TTC549 (cell line): ENCODE results near the gene CEP164.

ENCODE experiments used
- FAIRE-seq: peaks from 2 replicates; lab custom pipeline; 2012; peaks lifted over from hg19 to GRCh38; lab: Jason Lieb, UNC

The CEP164 gene

GRCh38 chr11:117327567-117328374 is at the start of gene CEP164:
TSS of gene CEP164 (plus strand) at chr11:117327854. CDS start at chr11:117338587, 10,733 bp downstream.
- FAIRE-seq: peak; percentile 89

- no peak for FAIRE-seq
Measured at GRCh38 chr11:117278347-117278746, 49.3 kb upstream of the CEP164 start.

- FAIRE-seq: no peak
Measured at GRCh38 chr11:117279711-117280376, 47.8 kb upstream of the CEP164 start.

GRCh38 chr11:117281159-117281558 is 46.5 kb upstream of the CEP164 start:
- no peak for FAIRE-seq

- no peak for FAIRE-seq
Measured at GRCh38 chr11:117281869-117282268, 45.8 kb upstream of the CEP164 start.

GRCh38 chr11:117282956-117283355 is 44.7 kb upstream of the CEP164 start:
- no peak for FAIRE-seq

GRCh38 chr11:117284053-117284452 is 43.6 kb upstream of the CEP164 start:
- no peak for FAIRE-seq

GRCh38 chr11:117286588-117286987 is 41.1 kb upstream of the CEP164 start:
- FAIRE-seq: no peak

GRCh38 chr11:117287668-117288067 is 40.0 kb upstream of the CEP164 start:
- FAIRE-seq: no peak

- no peak for FAIRE-seq
Measured at GRCh38 chr11:117289795-117290194, 37.9 kb upstream of the CEP164 start.

- FAIRE-seq: no peak
Measured at GRCh38 chr11:117290809-117291396, 36.8 kb upstream of the CEP164 start, which contains the start of gene BACE1-AS. TSS of gene BACE1-AS (plus strand) at chr11:117291346.

- FAIRE-seq: no peak
Measured at GRCh38 chr11:117292616-117293015, 35.0 kb upstream of the CEP164 start.

- FAIRE-seq: no peak
Measured at GRCh38 chr11:117295438-117296137, 32.1 kb upstream of the CEP164 start.

GRCh38 chr11:117296881-117297280 is 30.8 kb upstream of the CEP164 start:
- FAIRE-seq: no peak

GRCh38 chr11:117298195-117298594 is 29.5 kb upstream of the CEP164 start:
- no peak for FAIRE-seq

GRCh38 chr11:117299351-117300282 is 28.0 kb upstream of the CEP164 start:
- FAIRE-seq: no peak

- FAIRE-seq: no peak
Measured at GRCh38 chr11:117300283-117300663, 27.4 kb upstream of the CEP164 start.

GRCh38 chr11:117300773-117301172 is 26.9 kb upstream of the CEP164 start:
- FAIRE-seq: no peak

GRCh38 chr11:117302228-117302627 is 25.4 kb upstream of the CEP164 start:
- FAIRE-seq: no peak

GRCh38 chr11:117303101-117303500 is 24.6 kb upstream of the CEP164 start:
- no peak for FAIRE-seq

GRCh38 chr11:117303646-117304315 is 23.9 kb upstream of the CEP164 start:
- no peak for FAIRE-seq
